Neural cell (in vitro differentiated cells): ENCODE measurements around the gene PARP12. TPM values are rescaled to one million over a fixed set of nuclear protein-coding genes. Genes with fewer than 3 reads are reported as not detected.

Experiments
- H2AFZ ChIP-seq: fragments of 200-600, 300-800 bp; sonication (generic), shearing (Covaris generic); 2 replicates; pipeline ENCODE4 v1.6.0; 2014; ENCODE audit warnings: low read depth, mild to moderate bottlenecking, antibody characterized with exemption, low read length, moderate library complexity
- H3F3A ChIP-seq: fragments of 200-600 bp; shearing (Covaris generic); 2 replicates; pipeline ENCODE4 v1.6.1; 2016; ENCODE audit warnings: mild to moderate bottlenecking, moderate library complexity, mixed read lengths, antibody characterized with exemption, low read length; ENCODE audit not compliant: insufficient read depth, poor library complexity, severe bottlenecking
- H3K27ac ChIP-seq: fragments of 200-600, 300-800 bp; sonication (generic), shearing (Covaris generic); 2 replicates; pipeline ENCODE4 v1.5.1; 2014; ENCODE audit warnings: mild to moderate bottlenecking, low read length, moderate library complexity
- H3K27me3 ChIP-seq: fragments of 300-800, 200-600 bp; sonication (generic), shearing (Covaris generic); 2 replicates; pipeline ENCODE4 v1.6.0; 2014; ENCODE audit warnings: mild to moderate bottlenecking, low read depth, low read length, moderate library complexity; ENCODE audit not compliant: insufficient read depth
- H3K36me3 ChIP-seq: fragments of 300-800, 200-600 bp; sonication (generic), shearing (Covaris generic); 2 replicates; pipeline ENCODE4 v1.5.1; 2014; ENCODE audit warnings: mild to moderate bottlenecking, antibody characterized with exemption, low read length, moderate library complexity; ENCODE audit not compliant: insufficient read depth
- H3K4me2 ChIP-seq: fragments of 300-800, 200-600 bp; sonication (generic), shearing (Covaris generic); 2 replicates; pipeline ENCODE4 v1.6.0; 2014; ENCODE audit warnings: mild to moderate bottlenecking, low read length
- H3K4me3 ChIP-seq: fragments of 300-800, 200-600 bp; sonication (generic), shearing (Covaris generic); 2 replicates; pipeline ENCODE4 v1.5.1; 2014; ENCODE audit warnings: mild to moderate bottlenecking, low read length, moderate library complexity
- H3K79me2 ChIP-seq: fragments of 200-600 bp; shearing (Covaris generic); replicated peaks from 2 replicates; pipeline ENCODE4 v1.6.0; 2014; ENCODE audit warnings: mild to moderate bottlenecking, low read length, moderate library complexity; ENCODE audit not compliant: insufficient read depth
- H3K9ac ChIP-seq: fragments of 300-800, 200-600 bp; sonication (generic), shearing (Covaris generic); 2 replicates; pipeline ENCODE4 v1.6.1; 2016; ENCODE audit warnings: mild to moderate bottlenecking, low read length, mixed read lengths
- H3K9me2 ChIP-seq: fragments of 200-600 bp; shearing (Covaris generic); 2 replicates; pipeline ENCODE4 v1.6.1; 2016; ENCODE audit warnings: mild to moderate bottlenecking, low read length, mixed read lengths; ENCODE audit not compliant: insufficient read depth
- H3K9me3 ChIP-seq: fragments of 200-600, 300-800 bp; sonication (generic), shearing (Covaris generic); 2 replicates; pipeline ENCODE4 v1.6.1; 2016; ENCODE audit warnings: mild to moderate bottlenecking, mixed run types, low read length, moderate library complexity, mixed read lengths
- H4K20me1 ChIP-seq: fragments of 200-600 bp; shearing (Covaris generic); 2 replicates; pipeline ENCODE4 v1.6.1; 2016; ENCODE audit warnings: mild to moderate bottlenecking, mixed run types; ENCODE audit not compliant: insufficient read depth
- CTCF ChIP-seq: fragments of 450-650 bp; IDR thresholded peaks from 2 replicates; pipeline ENCODE4 v1.5.1; 2014; ENCODE audit warnings: antibody characterized with exemption, mild to moderate bottlenecking, moderate library complexity; ENCODE audit not compliant: poor library complexity, severe bottlenecking
- EP300 ChIP-seq: fragments of 450-650 bp; conservative IDR thresholded peaks from 2 replicates; pipeline ENCODE4 v1.6.1; 2014; ENCODE audit warnings: antibody characterized with exemption, mild to moderate bottlenecking, moderate library complexity; ENCODE audit not compliant: poor library complexity, severe bottlenecking
- EZH2 ChIP-seq: fragments of 200-600, 300-800 bp; shearing (Covaris generic), sonication (generic); IDR thresholded peaks from 2 replicates; pipeline ENCODE4 v1.6.1; 2014; ENCODE audit warnings: antibody characterized with exemption, low read length, borderline replicate concordance, mild to moderate bottlenecking; ENCODE audit not compliant: insufficient read depth, poor library complexity, severe bottlenecking
- MXI1 ChIP-seq: fragments of 450-650 bp; conservative IDR thresholded peaks from 2 replicates; pipeline ENCODE4 v1.6.1; 2014; ENCODE audit warnings: antibody characterized with exemption, mild to moderate bottlenecking; ENCODE audit not compliant: poor library complexity, severe bottlenecking
- POLR2AphosphoS5 ChIP-seq: IDR thresholded peaks from 2 replicates; pipeline ENCODE4 v1.6.1; 2012
- RAD21 ChIP-seq: fragments of 450-650 bp; conservative IDR thresholded peaks from 2 replicates; pipeline ENCODE4 v1.6.1; 2014; ENCODE audit warnings: antibody characterized with exemption, mild to moderate bottlenecking, moderate library complexity
- REST ChIP-seq: IDR thresholded peaks from 2 replicates; pipeline ENCODE4 v1.6.1; 2012; ENCODE audit warnings: borderline replicate concordance
- SMC3 ChIP-seq: fragments of 450-650 bp; conservative IDR thresholded peaks from 2 replicates; pipeline ENCODE4 v1.6.1; 2014; ENCODE audit warnings: antibody characterized with exemption, mild to moderate bottlenecking, moderate library complexity; ENCODE audit not compliant: poor library complexity
- TAF1 ChIP-seq: IDR thresholded peaks from 2 replicates; pipeline ENCODE4 v1.6.1; 2012; ENCODE audit warnings: low read depth
- polyA plus RNA-seq: library from polyadenylated mRNA; depleted of rRNA; stranded (reverse); fragments of >200 nt; gene quantifications from 2 replicates; pipeline ENCODE4 v1.2.3, GENCODE V29; 2014

The PARP12 gene
- polyA plus RNA-seq, 1 donor from 2014 or later = not detected

DNA sequence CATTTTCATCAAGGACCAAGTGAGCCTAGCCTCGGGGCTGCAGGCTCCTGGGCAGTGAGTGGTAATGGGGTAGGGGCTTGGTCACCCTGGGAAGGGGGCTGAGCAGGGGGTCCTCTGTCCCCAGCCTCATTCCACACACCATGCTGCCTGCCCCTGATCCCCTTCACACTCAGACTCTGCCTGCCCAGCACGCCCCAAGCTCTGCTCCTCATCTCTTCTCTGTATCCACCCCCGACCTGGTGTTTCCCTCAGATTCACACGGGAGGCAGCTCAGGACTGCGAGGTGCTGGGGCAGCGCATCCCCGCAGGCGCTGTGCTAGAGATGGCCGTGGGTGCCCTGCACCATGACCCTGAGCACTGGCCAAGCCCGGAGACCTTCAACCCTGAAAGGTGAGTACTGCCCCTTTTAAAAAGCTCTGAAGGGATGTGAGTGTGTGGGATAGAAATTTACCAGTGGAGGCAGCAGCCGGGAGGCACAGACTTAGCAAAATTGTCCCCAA is 47.2 kb downstream of the PARP12 start:
- Histone ChIP-seq H3K79me2 (no peaks in the 10 kb centered on the region), H3K9ac (no peak overlapping the region), H3F3A (no peaks in the 10 kb centered on the region), H3K4me3 (no peak overlapping the region), H4K20me1 (no peaks in the 10 kb centered on the region), H3K27ac (no peak overlapping the region), H3K9me2 (no peaks in the 10 kb centered on the region), H3K9me3 (no peaks in the 10 kb centered on the region), H3K4me2 (no peak overlapping the region), H3K36me3 (no peaks in the 10 kb centered on the region), H2AFZ (no peak overlapping the region), H3K27me3 (no peaks in the 10 kb centered on the region)
- TF ChIP-seq EP300 = no peak

DNA sequence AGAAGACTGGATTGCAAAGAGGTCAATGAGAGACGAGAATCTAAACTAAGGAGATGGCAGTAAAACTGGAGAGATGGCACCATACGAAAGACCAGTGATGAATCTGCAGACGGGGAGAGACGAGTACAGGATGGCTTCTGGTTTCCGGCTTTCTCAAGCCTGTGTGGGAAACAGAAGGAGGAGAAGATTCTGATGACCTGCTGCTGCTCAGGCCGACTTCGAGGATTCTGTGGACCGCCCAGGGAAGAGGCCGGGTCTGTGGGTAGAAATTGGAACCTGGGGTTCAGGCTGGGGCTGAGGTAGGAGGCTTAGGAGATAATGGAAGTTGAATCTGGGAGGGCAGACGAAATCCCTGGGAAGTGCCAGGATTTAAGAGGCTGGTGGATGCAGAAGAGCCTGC is 48.6 kb downstream of the PARP12 start:
- H2AFZ ChIP-seq = no peak overlapping the region
- no peaks in the 10 kb centered on the region for H3F3A ChIP-seq
- H3K36me3 ChIP-seq = no peaks in the 10 kb centered on the region
- TF ChIP-seq RAD21 (no peak), EZH2 (no peak), EP300 (no peak), CTCF (no peak), MXI1 (no peak), TAF1 (no peak), POLR2AphosphoS5 (no peak), SMC3 (no peak), REST (no peak)
- no peak overlapping the region for H3K4me2 ChIP-seq
- H3K79me2 ChIP-seq = no peaks in the 10 kb centered on the region
- H3K27ac ChIP-seq = no peak overlapping the region
- H3K9me3 ChIP-seq = no peaks in the 10 kb centered on the region
- H3K27me3 ChIP-seq = no peaks in the 10 kb centered on the region
- H3K9ac ChIP-seq = no peak overlapping the region
- H3K9me2 ChIP-seq = no peaks in the 10 kb centered on the region
- H3K4me3 ChIP-seq = no peak overlapping the region
- H4K20me1 ChIP-seq = no peaks in the 10 kb centered on the region

DNA sequence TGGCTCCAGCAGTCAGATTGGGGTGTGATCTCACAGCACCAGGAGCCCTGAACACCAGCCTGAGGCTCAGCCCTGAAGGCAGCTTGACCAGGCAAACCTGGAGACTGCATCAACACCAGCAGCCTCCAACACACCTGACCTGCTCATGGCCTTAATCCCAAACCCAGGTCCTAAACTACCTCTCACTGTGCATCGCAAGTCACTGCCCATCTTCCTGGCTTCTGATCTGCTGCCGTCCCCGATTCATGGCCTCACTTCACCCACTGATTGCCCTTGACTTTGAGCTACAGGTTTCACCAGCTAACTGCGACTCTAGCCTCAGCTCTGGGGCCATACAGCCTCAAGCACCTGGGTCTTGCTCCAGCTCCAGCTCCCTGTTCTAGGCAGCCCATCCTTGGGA is 49.1 kb downstream of the PARP12 start:
- Histone ChIP-seq H3K27ac (no peak overlapping the region), H3K9me2 (no peaks in the 10 kb centered on the region), H3K4me3 (no peak overlapping the region), H4K20me1 (no peaks in the 10 kb centered on the region), H3K9ac (no peak overlapping the region), H3K36me3 (no peaks in the 10 kb centered on the region), H3K27me3 (no peaks in the 10 kb centered on the region), H2AFZ (no peak overlapping the region), H3K79me2 (no peaks in the 10 kb centered on the region), H3F3A (no peaks in the 10 kb centered on the region), H3K9me3 (no peaks in the 10 kb centered on the region), H3K4me2 (no peak overlapping the region)
- TF ChIP-seq SMC3 (no peak), EZH2 (no peak), RAD21 (no peak), TAF1 (no peak), CTCF (no peak), POLR2AphosphoS5 (no peak), MXI1 (no peak), EP300 (no peak), REST (no peak)
